GM12878 (cell line): ENCODE measurements around the gene DMD. TPM values are rescaled to one million over a fixed set of nuclear protein-coding genes. Genes with fewer than 3 reads are reported as not detected.

Experiments
- ATAC-seq: fragments of 200-7000 bp; cut with Tn5 transposase; 3 replicates; pipeline ENCODE4 v1.9.1; 2020; ENCODE audit warnings: mild to moderate bottlenecking, moderate library complexity
- BruUV-seq: library from RNA; stranded (reverse); fragments of 400-500 nt; replicated peaks from 2 replicates; lab custom pipeline; 2021; lab: Mats Ljungman, UMichigan
- CTCF ChIA-PET: fragments of 300-600 bp; sonication (Branson Sonifier 250); formaldehyde crosslinking; extraction: SDS; loops from one replicate; lab custom pipeline; 2021; ENCODE audit warnings: inconsistent platforms; lab: Yijun Ruan, JAX
- POLR2A ChIA-PET: fragments of 350-600 bp; formaldehyde crosslinking; extraction: SDS; loops from one replicate; lab custom pipeline; 2021; ENCODE audit warnings: inconsistent platforms; lab: Charles Lee
- RAD21 ChIA-PET: fragments of 300-600 bp; sonication (Branson Sonifier 250); formaldehyde crosslinking; loops from one replicate; lab custom pipeline; 2023; ENCODE audit warnings: antibody characterized with exemption; ENCODE audit not compliant: unreplicated experiment; lab: Charles Lee
- SMC1A ChIA-PET: fragments of 300-600 bp; sonication (Branson Sonifier 250); formaldehyde crosslinking; loops from one replicate; lab custom pipeline; 2023; ENCODE audit not compliant: unreplicated experiment, uncharacterized antibody; lab: Charles Lee
- DNase-seq: peaks from one replicate; pipeline ENCODE4 v3.0.0-alpha.2; 2011; ENCODE audit warnings: low read depth, low spot score
- FAIRE-seq: peaks from 3 replicates; lab custom pipeline; 2011; peaks lifted over from hg19 to GRCh38; lab: Jason Lieb, UNC
- H2AFZ ChIP-seq: 2 replicates; pipeline ENCODE4 v1.6.0; 2011; ENCODE audit warnings: low read depth, low read length, control low read depth; ENCODE audit not compliant: control insufficient read depth
- H3K27ac ChIP-seq: 2 replicates; pipeline ENCODE4 v1.5.1; 2011; ENCODE audit warnings: control low read depth; ENCODE audit not compliant: control insufficient read depth, insufficient read depth
- H3K27me3 ChIP-seq, 2 experiments: replicated peaks in 1 of 2; 2 replicates each; pipeline versions ENCODE4 v1.6.0 to v1.6.1; 2011; ENCODE audit warnings: low read length in 1 of 2; ENCODE audit not compliant: control insufficient read depth in 2 of 2, insufficient read depth in 2 of 2
- H3K36me3 ChIP-seq, 2 experiments: 2 replicates each; pipeline ENCODE4 v1.5.1; 2011; ENCODE audit warnings: low read length in 1 of 2; ENCODE audit not compliant: control insufficient read depth in 2 of 2, insufficient read depth in 2 of 2
- H3K4me1 ChIP-seq: 2 replicates; pipeline ENCODE4 v1.6.1; 2011; ENCODE audit warnings: mild to moderate bottlenecking, low read length, moderate library complexity, mixed read lengths; ENCODE audit not compliant: control insufficient read depth, insufficient read depth
- H3K4me2 ChIP-seq: 2 replicates; pipeline ENCODE4 v1.6.0; 2011; ENCODE audit warnings: control low read depth; ENCODE audit not compliant: control insufficient read depth, insufficient read depth
- H3K4me3 ChIP-seq: fragments of 200-600 bp; sonication (generic); 2 replicates; pipeline ENCODE4 v1.5.1; 2016
- H3K79me2 ChIP-seq: 2 replicates; pipeline ENCODE4 v1.6.0; 2011; ENCODE audit warnings: low read length; ENCODE audit not compliant: control insufficient read depth, insufficient read depth
- H3K9ac ChIP-seq: 2 replicates; pipeline ENCODE4 v1.8.0; 2011; ENCODE audit warnings: low read length, control low read depth, mixed read lengths; ENCODE audit not compliant: control insufficient read depth, insufficient read depth
- H3K9me3 ChIP-seq: replicated peaks from 3 replicates; pipeline ENCODE4 v1.5.1; 2011; ENCODE audit warnings: mild to moderate bottlenecking, low read length; ENCODE audit not compliant: control insufficient read depth, insufficient read depth
- H4K20me1 ChIP-seq: 2 replicates; pipeline ENCODE4 v1.6.0; 2011; ENCODE audit not compliant: control insufficient read depth, insufficient read depth
- ASH2L ChIP-seq: fragments of 300-600, 200-600 bp; sonication (generic); IDR thresholded peaks from 2 replicates; pipeline ENCODE4 v1.6.1; 2017; ENCODE audit warnings: low read depth, mild to moderate bottlenecking, borderline replicate concordance
- ETV6 ChIP-seq, 2 experiments: fragments of 450-650 bp in 1 of 2; IDR thresholded peaks in 1 of 2; conservative IDR thresholded peaks in 1 of 2; 2 replicates each; pipeline ENCODE4 v1.6.1; 2014; ENCODE audit warnings: antibody characterized with exemption in 1 of 2, borderline replicate concordance in 1 of 2, low read depth in 1 of 2, mild to moderate bottlenecking in 1 of 2, moderate library complexity in 1 of 2
- HCFC1 ChIP-seq: fragments of 150-350 bp; IDR thresholded peaks from 2 replicates; pipeline ENCODE4 v1.6.1; 2014; ENCODE audit warnings: low read length
- IKZF1 ChIP-seq: fragments of 450-650 bp; conservative IDR thresholded peaks from 2 replicates; pipeline ENCODE4 v1.6.1; 2017; ENCODE audit warnings: antibody characterized with exemption, mild to moderate bottlenecking
- KLF5 ChIP-seq: fragments of 450-650 bp; IDR thresholded peaks from 2 replicates; pipeline ENCODE4 v1.6.1; 2014; ENCODE audit warnings: mild to moderate bottlenecking; ENCODE audit not compliant: partially characterized antibody
- MYB ChIP-seq: fragments of 150-350 bp; IDR thresholded peaks from 2 replicates; pipeline ENCODE4 v1.6.1; 2014; ENCODE audit warnings: mild to moderate bottlenecking, low read depth, low read length, borderline replicate concordance
- NFIC ChIP-seq: IDR thresholded peaks from 2 replicates; pipeline ENCODE4 v1.6.1; 2012; ENCODE audit warnings: low read depth, mild to moderate bottlenecking, inconsistent platforms, low read length, moderate library complexity
- PAX5 ChIP-seq: IDR thresholded peaks from 2 replicates; pipeline ENCODE4 v1.6.1; 2011; ENCODE audit warnings: low read depth, low read length, borderline replicate concordance
- TBL1XR1 ChIP-seq: IDR thresholded peaks from 2 replicates; pipeline ENCODE4 v1.6.1; 2012; ENCODE audit warnings: low read depth, low read length, improper control_type of control experiment
- TCF7 ChIP-seq: IDR thresholded peaks from 2 replicates; pipeline ENCODE4 v1.6.1; 2014; ENCODE audit warnings: antibody characterized with exemption, borderline replicate concordance
- WGBS: methylation state at CpG from one replicate; pipeline ENCODE4 v1.1.6; 2016; ENCODE audit warnings: low lambda C conversion rate; ENCODE audit not compliant: insufficient replicate concordance, insufficient coverage; ENCODE audit errors: missing lambda C conversion rate; 5-methylcytosine and 5-hydroxymethylcytosine counted together
- in situ Hi-C: fragments of 300-500 bp; cut with MboI; formaldehyde crosslinking; loops from 9 replicates; pipeline ENCODE4 v1.14.3; 2018; ENCODE audit warnings: mixed read lengths
- intact Hi-C: fragments of 100-400 bp; cut with micrococcal nuclease; formaldehyde crosslinking; loops from one replicate; pipeline ENCODE4 v1.14.2; 2022; ENCODE audit not compliant: unreplicated experiment
- polyA plus RNA-seq, 11 experiments: library from polyadenylated mRNA; depleted of rRNA in 4 of 11; unstranded in 6 of 11; stranded (reverse) in 5 of 11; fragments of >200 nt; fragmentation: Nextera tagmentation in 4 of 11; fragmentation: Illumina TruSeq in 1 of 11; extraction: Ambion mirVana in 4 of 11; extraction: Trizol in 1 of 11; gene quantifications; 1 replicate in 1 of 11; 2 replicates in 10 of 11; pipeline versions ENCODE4 v1.2.1 to v1.2.3, GENCODE V29; 2011 to 2016; ENCODE audit warnings: inconsistent platforms in 2 of 11, missing spikeins in 2 of 11, low read depth in 1 of 11
- total RNA-seq, 4 experiments: library from RNA; depleted of rRNA in 3 of 4; stranded (reverse); fragments of >200 nt in 3 of 4; fragmentation: Illumina TruSeq in 1 of 4; extraction: Trizol in 1 of 4; gene quantifications; 2 replicates each; pipeline versions ENCODE4 v1.2.1 to v1.2.3, GENCODE V29; 2013 to 2021
- TF ChIP-seq, protein P1 (sequence below): fragments of 450-650 bp; IDR thresholded peaks from 2 replicates; pipeline ENCODE4 v1.6.1; 2017; ENCODE audit warnings: antibody characterized with exemption, mild to moderate bottlenecking, moderate library complexity
- TF ChIP-seq, protein P2 (sequence below): fragments of 450-650 bp; IDR thresholded peaks from 2 replicates; pipeline ENCODE4 v1.6.1; 2016; ENCODE audit warnings: mild to moderate bottlenecking
- TF ChIP-seq, protein P3 (sequence below): IDR thresholded peaks from 2 replicates; pipeline ENCODE4 v1.6.1; 2011; ENCODE audit warnings: low read depth, mild to moderate bottlenecking, low read length, moderate library complexity, borderline replicate concordance; ENCODE audit errors: extremely low read depth
- TF ChIP-seq, protein P4 (sequence below): fragments of 450-650 bp; IDR thresholded peaks from 2 replicates; pipeline ENCODE4 v1.6.1; 2017; ENCODE audit warnings: low read depth, mild to moderate bottlenecking, moderate library complexity
- TF ChIP-seq, protein P5 (sequence below): IDR thresholded peaks from 2 replicates; pipeline ENCODE4 v1.6.1; 2011; ENCODE audit warnings: borderline replicate concordance, low read depth, mild to moderate bottlenecking, moderate library complexity, mixed read lengths, low read length; ENCODE audit not compliant: insufficient read depth; ENCODE audit errors: extremely low read length

DMD gene
- total and polyA plus RNA-seq, 10 of the 15 experiments (the other 5 are each of a cell fraction or from before 2014, with no cell fraction given), result 1.4 to 24.3 (median 4.3) TPM

DNA sequence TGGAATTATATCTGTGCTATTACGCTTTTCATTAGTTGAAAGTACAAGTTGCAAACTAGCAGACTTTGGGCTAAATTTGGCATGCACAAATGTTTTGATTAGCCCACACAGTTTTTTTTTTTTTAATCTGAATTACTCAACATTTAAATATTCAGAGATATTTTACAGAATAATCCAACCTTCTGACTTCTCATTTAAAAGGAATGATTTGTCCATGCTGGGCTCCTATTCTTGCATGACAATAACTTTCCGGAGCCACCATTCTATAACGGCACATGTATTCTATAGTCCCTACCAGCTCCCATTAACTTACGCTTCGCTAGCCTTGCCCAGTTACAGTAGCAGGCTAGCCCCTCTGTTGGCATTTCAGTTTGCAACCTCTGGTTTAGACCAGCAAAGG is 1920.2 kb downstream of the DMD start (continued):
- TF ChIP-seq, protein P1, sequence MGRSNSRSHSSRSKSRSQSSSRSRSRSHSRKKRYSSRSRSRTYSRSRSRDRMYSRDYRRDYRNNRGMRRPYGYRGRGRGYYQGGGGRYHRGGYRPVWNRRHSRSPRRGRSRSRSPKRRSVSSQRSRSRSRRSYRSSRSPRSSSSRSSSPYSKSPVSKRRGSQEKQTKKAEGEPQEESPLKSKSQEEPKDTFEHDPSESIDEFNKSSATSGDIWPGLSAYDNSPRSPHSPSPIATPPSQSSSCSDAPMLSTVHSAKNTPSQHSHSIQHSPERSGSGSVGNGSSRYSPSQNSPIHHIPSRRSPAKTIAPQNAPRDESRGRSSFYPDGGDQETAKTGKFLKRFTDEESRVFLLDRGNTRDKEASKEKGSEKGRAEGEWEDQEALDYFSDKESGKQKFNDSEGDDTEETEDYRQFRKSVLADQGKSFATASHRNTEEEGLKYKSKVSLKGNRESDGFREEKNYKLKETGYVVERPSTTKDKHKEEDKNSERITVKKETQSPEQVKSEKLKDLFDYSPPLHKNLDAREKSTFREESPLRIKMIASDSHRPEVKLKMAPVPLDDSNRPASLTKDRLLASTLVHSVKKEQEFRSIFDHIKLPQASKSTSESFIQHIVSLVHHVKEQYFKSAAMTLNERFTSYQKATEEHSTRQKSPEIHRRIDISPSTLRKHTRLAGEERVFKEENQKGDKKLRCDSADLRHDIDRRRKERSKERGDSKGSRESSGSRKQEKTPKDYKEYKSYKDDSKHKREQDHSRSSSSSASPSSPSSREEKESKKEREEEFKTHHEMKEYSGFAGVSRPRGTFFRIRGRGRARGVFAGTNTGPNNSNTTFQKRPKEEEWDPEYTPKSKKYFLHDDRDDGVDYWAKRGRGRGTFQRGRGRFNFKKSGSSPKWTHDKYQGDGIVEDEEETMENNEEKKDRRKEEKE, result no peak
- TF ChIP-seq TCF7 (no peak), PAX5 (no peak), TBL1XR1 (no peak), IKZF1 (no peak)
- TF ChIP-seq, protein P2, sequence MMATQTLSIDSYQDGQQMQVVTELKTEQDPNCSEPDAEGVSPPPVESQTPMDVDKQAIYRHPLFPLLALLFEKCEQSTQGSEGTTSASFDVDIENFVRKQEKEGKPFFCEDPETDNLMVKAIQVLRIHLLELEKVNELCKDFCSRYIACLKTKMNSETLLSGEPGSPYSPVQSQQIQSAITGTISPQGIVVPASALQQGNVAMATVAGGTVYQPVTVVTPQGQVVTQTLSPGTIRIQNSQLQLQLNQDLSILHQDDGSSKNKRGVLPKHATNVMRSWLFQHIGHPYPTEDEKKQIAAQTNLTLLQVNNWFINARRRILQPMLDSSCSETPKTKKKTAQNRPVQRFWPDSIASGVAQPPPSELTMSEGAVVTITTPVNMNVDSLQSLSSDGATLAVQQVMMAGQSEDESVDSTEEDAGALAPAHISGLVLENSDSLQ, result no peak

DNA sequence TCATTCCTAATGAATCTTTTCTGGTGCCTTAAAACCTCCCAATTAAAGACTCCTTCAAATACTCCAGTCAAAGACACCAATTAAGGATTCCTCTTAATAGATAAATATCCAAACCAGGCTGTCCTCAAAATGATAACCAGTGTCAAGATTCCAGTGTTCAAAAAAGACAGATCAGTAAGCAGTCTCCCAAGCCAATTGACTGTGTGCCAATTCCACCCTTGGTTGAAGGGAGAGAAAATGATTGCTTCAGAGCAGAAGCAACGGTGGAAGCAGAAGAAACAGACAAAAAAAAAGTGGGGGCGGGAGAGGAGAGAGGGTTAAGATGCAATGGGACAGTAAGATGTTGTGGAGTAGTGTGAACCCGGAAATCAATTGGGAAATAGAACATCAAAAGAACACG is 1923.5 kb downstream of the DMD start:
- 32% methylated on average over 4 of the region's 4 CpGs for WGBS
- no peaks in the 10 kb centered on the region for H3K4me1 ChIP-seq
- ATAC-seq, result no peak
- SMC1A ChIA-PET, result interaction anchor here (10.0 kb wide), 1 partner anchor 73 kb away, joined by 138 read pairs; no protein-coding TSS in a partner anchor
- no peak overlapping the region for H2AFZ ChIP-seq
- TF ChIP-seq, protein P3, sequence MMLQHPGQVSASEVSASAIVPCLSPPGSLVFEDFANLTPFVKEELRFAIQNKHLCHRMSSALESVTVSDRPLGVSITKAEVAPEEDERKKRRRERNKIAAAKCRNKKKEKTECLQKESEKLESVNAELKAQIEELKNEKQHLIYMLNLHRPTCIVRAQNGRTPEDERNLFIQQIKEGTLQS, result no peak
- TF ChIP-seq NFIC (no peak), MYB (no peak), ETV6 (conservative IDR thresholded peaks at IDR 0.05 in 1 of 2, IDR thresholded peaks at IDR 0.05 in 1 of 2; ENCODE audit: borderline replicate concordance in 1 of 2, low read depth in 1 of 2) (no peak), ASH2L (no peak), KLF5 (no peak), HCFC1 (no peak)
- TF ChIP-seq, protein P4, sequence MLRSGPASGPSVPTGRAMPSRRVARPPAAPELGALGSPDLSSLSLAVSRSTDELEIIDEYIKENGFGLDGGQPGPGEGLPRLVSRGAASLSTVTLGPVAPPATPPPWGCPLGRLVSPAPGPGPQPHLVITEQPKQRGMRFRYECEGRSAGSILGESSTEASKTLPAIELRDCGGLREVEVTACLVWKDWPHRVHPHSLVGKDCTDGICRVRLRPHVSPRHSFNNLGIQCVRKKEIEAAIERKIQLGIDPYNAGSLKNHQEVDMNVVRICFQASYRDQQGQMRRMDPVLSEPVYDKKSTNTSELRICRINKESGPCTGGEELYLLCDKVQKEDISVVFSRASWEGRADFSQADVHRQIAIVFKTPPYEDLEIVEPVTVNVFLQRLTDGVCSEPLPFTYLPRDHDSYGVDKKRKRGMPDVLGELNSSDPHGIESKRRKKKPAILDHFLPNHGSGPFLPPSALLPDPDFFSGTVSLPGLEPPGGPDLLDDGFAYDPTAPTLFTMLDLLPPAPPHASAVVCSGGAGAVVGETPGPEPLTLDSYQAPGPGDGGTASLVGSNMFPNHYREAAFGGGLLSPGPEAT, result no peak
- TF ChIP-seq, protein P5, sequence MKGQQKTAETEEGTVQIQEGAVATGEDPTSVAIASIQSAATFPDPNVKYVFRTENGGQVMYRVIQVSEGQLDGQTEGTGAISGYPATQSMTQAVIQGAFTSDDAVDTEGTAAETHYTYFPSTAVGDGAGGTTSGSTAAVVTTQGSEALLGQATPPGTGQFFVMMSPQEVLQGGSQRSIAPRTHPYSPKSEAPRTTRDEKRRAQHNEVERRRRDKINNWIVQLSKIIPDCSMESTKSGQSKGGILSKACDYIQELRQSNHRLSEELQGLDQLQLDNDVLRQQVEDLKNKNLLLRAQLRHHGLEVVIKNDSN, result no peak
- no peaks in the 10 kb centered on the region for H3K36me3 ChIP-seq
- no peaks in the 10 kb centered on the region for H3K79me2 ChIP-seq
- no TSS peak for BruUV-seq
- in situ Hi-C loops (no loop called here), intact Hi-C loops (no loop called here)
- FAIRE-seq, result no peak
- no peak overlapping the region for H3K27ac ChIP-seq
- H3K4me3 ChIP-seq, result no peak overlapping the region
- no peaks in the 10 kb centered on the region for H3K9me3 ChIP-seq
- RAD21 ChIA-PET, result interaction anchor here (9.4 kb wide), 1 partner anchor 74 kb away, joined by 113 read pairs; no protein-coding TSS in a partner anchor
- no peak overlapping the region for H3K9ac ChIP-seq
- no peak overlapping the region for H3K4me2 ChIP-seq
- no peak for DNase-seq
- POLR2A ChIA-PET, result no interaction called here
- CTCF ChIA-PET, result interaction anchor here (0.7 to 2.3 kb wide), 3 partner anchors 74 to 249 kb away, joined by 3 to 9 read pairs (median 4); no protein-coding TSS in a partner anchor
- H4K20me1 ChIP-seq, result no peaks in the 10 kb centered on the region
- H3K27me3 ChIP-seq, result no peaks in the 10 kb centered on the region
